Spleen (tissue), 7 donors: ENCODE data around the gene LRRTM4.

Experiments used
- POLR2AphosphoS5 ChIP-seq, 3 donors: sonication (generic); formaldehyde crosslinking; IDR thresholded peaks; one replicate each; pipeline ENCODE4 v1.5.1; 2017; ENCODE audit warnings: antibody characterized with exemption in 3 of 3
- TF ChIP-seq, protein P1 (sequence below), 11 experiments: fragments of 200-600 bp in 7 of 11; fragments of 450-650 bp in 4 of 11; sonication (generic) in 4 of 11; IDR thresholded peaks in 8 of 11; conservative IDR thresholded peaks in 3 of 11; 1 replicate in 7 of 11; 2 replicates in 4 of 11; pipeline versions ENCODE4 v1.4.0 to v1.8.0; 2016 to 2021; ENCODE audit warnings: antibody characterized with exemption in 11 of 11, inconsistent platforms in 4 of 11, mild to moderate bottlenecking in 1 of 11
- donor health status: DM: no; HTN: no; CAD: no; lungs with moderate emphysema.
- donor health status: DM: no; HTN: no; CAD: no.
- donor health status: DM: no; HTN: no; CAD: no.

DNA sequence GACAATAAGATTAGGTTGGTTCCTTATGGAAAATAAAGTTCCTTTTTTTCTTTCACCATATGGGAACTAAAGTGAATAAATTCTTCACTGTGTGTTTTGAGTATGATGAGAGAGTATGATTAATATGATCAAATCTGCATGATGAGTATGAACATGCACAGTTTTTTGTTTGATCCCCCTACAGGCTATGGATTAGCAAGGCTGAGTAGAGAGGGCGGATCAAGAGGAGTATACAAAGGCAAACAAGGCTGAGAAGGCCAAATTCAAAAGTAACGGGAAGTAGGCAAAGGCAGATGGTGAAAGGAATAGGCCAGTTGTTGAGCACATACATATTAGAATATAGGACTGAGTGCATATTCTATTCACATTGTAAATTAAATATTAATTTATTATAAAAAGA is 508.2 kb downstream of the LRRTM4 start:
- TF ChIP-seq, protein P1, sequence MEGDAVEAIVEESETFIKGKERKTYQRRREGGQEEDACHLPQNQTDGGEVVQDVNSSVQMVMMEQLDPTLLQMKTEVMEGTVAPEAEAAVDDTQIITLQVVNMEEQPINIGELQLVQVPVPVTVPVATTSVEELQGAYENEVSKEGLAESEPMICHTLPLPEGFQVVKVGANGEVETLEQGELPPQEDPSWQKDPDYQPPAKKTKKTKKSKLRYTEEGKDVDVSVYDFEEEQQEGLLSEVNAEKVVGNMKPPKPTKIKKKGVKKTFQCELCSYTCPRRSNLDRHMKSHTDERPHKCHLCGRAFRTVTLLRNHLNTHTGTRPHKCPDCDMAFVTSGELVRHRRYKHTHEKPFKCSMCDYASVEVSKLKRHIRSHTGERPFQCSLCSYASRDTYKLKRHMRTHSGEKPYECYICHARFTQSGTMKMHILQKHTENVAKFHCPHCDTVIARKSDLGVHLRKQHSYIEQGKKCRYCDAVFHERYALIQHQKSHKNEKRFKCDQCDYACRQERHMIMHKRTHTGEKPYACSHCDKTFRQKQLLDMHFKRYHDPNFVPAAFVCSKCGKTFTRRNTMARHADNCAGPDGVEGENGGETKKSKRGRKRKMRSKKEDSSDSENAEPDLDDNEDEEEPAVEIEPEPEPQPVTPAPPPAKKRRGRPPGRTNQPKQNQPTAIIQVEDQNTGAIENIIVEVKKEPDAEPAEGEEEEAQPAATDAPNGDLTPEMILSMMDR (IDR thresholded peaks at IDR 0.05 in 8 of 11, conservative IDR thresholded peaks at IDR 0.05 in 3 of 11), result no peak
- TF ChIP-seq POLR2AphosphoS5 (IDR thresholded peaks at IDR 0.05), result no peak
